Cerebellar cortex (tissue), 1 donor: Measurements from ENCODE around the gene DCAF11.

Experiments used
- DNase-seq: peaks from one replicate; pipeline ENCODE4 v3.0.0-alpha.2; 2015; ENCODE audit warnings: low spot score

The DCAF11 gene

GRCh38 chr14:24079491-24080141 is 35.0 kb upstream of the DCAF11 start:
- peak; percentile 93 for DNase-seq

- DNase-seq = no peak
Observed at GRCh38 chr14:24080142-24080530, 34.4 kb upstream of the DCAF11 start.

- peak; percentile 80 for DNase-seq
Observed at GRCh38 chr14:24080888-24081738, 33.5 kb upstream of the DCAF11 start.

- peak; percentile 24 for DNase-seq
Observed at GRCh38 chr14:24081739-24082211, 32.8 kb upstream of the DCAF11 start.

- no peak for DNase-seq
Observed at GRCh38 chr14:24082411-24083080, 32.0 kb upstream of the DCAF11 start.

- DNase-seq = no peak
Observed at GRCh38 chr14:24083462-24083861, 31.1 kb upstream of the DCAF11 start.

- DNase-seq = no peak
Observed at GRCh38 chr14:24084440-24084839, 30.1 kb upstream of the DCAF11 start.

- no peak for DNase-seq
Observed at GRCh38 chr14:24085215-24085614, 29.4 kb upstream of the DCAF11 start.

- no peak for DNase-seq
Observed at GRCh38 chr14:24086193-24086955, 28.2 kb upstream of the DCAF11 start.

- DNase-seq = no peak
Observed at GRCh38 chr14:24087004-24087403, 27.6 kb upstream of the DCAF11 start.

- DNase-seq = no peak
Observed at GRCh38 chr14:24088095-24088494, 26.5 kb upstream of the DCAF11 start.

GRCh38 chr14:24089890-24090289 is 24.7 kb upstream of the DCAF11 start:
- no peak for DNase-seq

- DNase-seq = no peak
Observed at GRCh38 chr14:24092110-24092504, 22.5 kb upstream of the DCAF11 start.

GRCh38 chr14:24092505-24093206 is 21.9 kb upstream of the DCAF11 start:
- DNase-seq = no peak

- DNase-seq = no peak
Observed at GRCh38 chr14:24093207-24093900, 21.2 kb upstream of the DCAF11 start.

- peak; percentile 88 for DNase-seq
Observed at GRCh38 chr14:24093901-24094840, 20.4 kb upstream of the DCAF11 start, which contains the start of gene PCK2. Gene PCK2 (plus strand): TSS chr14:24094311. CDS start chr14:24094406, 95 bp downstream.

GRCh38 chr14:24094841-24095270 is 19.7 kb upstream of the DCAF11 start:
- DNase-seq = no peak

- peak; percentile 40 for DNase-seq
Observed at GRCh38 chr14:24095271-24096068, 19.1 kb upstream of the DCAF11 start.
